ENCODE data around the gene IL15RA.
A peak's percentile ranks its signal among the peaks of the same experiment; 100 is the strongest.

The IL15RA gene

DNA sequence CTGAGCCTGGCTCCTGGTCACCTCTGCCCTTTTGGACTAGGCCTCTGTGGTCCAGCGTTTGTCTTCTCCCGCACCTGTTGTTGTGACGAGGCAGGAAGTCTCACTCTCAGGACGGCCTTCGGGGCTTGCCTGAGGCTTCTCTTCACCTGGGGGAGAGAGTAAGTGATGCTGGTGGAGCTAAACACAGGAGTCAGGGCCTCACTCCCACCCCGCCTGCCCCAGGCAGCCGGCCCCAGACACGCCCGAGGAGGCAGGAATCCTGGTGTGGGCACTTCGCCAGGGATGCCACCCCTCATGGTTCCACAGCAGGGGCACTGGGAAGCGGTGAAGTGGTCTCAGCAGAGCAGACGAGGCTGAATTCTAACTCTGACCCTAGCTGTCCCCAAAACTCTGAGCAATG lies 42.5 kb upstream of the IL15RA start:
- TF ChIP-seq, protein P1, sequence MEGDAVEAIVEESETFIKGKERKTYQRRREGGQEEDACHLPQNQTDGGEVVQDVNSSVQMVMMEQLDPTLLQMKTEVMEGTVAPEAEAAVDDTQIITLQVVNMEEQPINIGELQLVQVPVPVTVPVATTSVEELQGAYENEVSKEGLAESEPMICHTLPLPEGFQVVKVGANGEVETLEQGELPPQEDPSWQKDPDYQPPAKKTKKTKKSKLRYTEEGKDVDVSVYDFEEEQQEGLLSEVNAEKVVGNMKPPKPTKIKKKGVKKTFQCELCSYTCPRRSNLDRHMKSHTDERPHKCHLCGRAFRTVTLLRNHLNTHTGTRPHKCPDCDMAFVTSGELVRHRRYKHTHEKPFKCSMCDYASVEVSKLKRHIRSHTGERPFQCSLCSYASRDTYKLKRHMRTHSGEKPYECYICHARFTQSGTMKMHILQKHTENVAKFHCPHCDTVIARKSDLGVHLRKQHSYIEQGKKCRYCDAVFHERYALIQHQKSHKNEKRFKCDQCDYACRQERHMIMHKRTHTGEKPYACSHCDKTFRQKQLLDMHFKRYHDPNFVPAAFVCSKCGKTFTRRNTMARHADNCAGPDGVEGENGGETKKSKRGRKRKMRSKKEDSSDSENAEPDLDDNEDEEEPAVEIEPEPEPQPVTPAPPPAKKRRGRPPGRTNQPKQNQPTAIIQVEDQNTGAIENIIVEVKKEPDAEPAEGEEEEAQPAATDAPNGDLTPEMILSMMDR (IDR thresholded peaks at IDR 0.05; ENCODE audit: borderline replicate concordance, insufficient read depth, low read depth, low read length) = no peak
- no peak overlapping the region for H3K4me3 ChIP-seq (ENCODE audit: low read depth, low read length)

DNA sequence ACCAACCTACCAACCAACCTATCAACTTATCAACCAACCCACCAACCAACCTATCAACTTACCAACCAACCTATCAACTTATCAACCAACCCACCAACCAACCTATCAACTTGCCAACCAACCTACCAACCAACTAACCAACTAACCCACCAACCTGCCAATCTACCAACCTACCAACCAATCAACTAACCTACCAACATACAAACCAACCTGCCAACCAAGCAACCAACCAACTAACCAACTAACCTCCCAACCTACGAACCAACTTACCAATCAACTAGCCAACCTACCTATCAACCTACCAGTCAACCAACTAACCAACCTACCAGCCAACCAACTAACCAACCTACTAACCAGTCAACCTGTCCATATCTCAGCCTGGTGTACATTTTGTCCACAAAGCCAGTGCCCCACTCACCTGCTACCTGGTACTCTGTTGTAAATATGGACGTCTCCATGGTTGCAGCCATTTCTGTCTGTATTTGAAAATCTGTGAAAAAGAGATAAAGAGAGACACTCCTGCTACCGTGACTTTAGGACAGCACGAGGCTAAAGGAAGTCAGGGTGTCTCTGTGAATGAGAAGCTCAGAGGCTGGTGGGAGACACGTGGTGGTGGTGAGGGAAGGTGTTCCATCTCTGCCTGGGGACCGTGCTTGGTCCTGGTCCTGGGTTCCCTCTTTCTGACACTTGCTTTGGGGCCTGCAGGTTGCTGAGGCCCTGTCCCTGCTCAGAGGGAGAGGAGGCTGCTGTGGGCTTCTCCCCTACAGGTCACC lies 41.9 kb upstream of the IL15RA start:
- no peak overlapping the region for H3K4me3 ChIP-seq (ENCODE audit: low read depth, low read length)
- TF ChIP-seq, protein P1 (IDR thresholded peaks at IDR 0.05; ENCODE audit: borderline replicate concordance, insufficient read depth, low read depth, low read length) = no peak

DNA sequence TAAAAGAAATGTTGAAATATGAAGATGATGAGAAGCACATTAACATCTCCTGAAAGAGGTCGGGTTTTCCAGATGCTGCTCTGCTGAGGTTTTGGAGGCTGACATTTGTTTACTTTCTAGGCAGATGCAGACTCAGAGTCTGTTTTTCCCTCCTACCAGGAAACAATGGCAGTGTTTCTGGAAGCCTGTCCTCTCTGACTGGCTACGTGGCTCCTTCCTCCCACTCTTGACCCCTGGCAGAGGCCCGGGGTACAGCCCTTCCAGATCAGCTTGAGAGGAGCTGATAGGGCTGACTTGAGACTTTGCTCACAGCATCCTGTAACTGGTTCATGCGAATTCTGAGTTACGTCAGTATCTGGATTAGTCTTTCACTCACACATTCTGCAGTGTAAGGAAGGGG lies 41.1 kb upstream of the IL15RA start:
- TF ChIP-seq, protein P1 (IDR thresholded peaks at IDR 0.05; ENCODE audit: borderline replicate concordance, insufficient read depth, low read depth, low read length) = no peak
- H3K4me3 ChIP-seq (ENCODE audit: low read depth, low read length) = no peak overlapping the region

DNA sequence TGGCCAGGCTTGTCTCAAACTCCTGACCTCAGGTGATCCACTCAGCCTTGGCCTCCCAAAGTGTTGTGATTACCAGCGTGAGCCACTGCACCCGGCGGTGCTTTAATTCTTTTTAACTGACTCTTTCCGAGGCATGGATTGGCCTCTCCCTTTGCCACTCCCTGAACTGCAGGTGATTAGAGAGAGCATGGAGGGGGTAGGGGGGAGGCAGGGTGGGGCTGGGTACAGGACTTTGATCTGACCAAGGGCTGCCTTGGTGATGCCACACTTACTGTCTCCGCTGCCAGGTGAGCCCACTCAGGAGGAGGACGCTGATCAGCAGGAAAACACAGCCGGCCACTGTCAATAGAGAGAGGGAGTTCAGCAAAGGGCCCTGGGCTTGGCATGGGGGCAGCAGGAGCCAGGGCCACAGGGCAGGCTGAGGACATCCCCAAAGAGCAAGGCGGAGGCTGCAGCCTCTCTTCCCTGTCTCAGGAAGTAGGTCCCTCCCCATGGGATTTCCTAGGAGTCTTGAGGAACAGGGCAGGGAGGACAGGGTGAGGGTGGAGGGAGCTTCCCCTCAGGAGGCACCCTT lies 40.5 kb upstream of the IL15RA start:
- no peak overlapping the region for H3K4me3 ChIP-seq (ENCODE audit: low read depth, low read length)
- TF ChIP-seq, protein P1 (IDR thresholded peaks at IDR 0.05; ENCODE audit: borderline replicate concordance, insufficient read depth, low read depth, low read length) = no peak

DNA sequence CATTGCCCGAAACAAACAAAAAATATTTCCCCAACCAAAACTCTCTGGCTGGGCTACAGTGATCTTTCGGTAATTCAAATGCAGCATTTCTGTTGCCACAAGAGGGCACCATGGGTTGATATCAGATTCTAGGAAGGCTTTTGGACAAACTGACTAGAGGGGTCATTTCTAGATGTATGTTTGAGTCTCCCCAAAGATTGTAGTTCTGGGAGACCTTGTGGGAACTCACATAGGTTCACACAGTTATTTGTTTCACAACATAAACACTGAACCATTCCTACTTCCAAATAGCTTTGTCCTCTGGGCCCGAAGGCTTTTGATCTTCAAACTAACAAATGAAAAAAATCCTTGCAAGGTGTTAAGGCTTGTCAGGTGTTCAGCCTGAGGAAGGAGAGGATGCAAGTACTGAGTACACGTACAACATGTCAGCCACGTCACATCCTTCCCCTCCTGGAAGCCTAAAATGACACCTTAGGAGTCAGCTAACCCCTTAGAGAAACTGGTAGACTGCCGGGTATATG lies 37.0 kb upstream of the IL15RA start:
- TF ChIP-seq, protein P1 (IDR thresholded peaks at IDR 0.05; ENCODE audit: borderline replicate concordance, insufficient read depth, low read depth, low read length) = peak; percentile 65; the same call in 1 of the 2 replicates

DNA sequence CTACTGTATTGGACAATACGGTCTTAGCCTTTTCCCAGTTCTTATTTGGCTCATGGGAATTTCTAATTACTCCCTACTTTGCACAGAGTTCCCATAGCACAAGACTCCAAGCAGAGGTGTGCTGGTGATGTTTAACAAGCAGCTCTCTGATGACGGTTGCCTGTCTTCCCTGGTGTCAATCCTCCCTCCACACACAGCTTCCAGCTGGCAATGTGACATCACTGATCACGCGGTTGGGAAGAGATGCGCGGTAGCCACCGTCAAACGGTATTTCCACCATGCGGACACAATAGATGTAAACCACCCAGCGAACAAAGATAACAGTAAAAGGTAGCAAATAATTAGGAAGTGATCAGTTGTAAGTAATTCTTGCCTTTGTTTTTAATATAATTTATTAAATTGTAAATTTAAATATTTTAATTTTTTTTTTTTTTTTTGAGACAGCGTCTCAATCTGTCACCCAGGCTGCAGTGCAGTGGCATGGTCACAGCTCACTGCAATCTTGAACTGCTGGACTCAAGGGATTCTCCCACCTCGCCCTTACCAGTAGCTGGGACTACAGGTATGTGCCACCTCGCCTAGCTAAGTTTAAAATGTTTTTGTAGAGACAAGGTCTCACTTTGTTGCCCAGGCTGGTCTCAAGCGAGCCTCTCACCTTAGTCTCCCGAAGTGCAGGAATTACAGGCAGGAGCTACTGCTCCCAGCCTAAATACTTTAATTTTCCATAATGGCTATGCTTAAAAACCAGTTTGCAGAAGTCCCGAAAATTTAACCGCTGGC lies 36.3 kb upstream of the IL15RA start:
- TF ChIP-seq, protein P1 (IDR thresholded peaks at IDR 0.05; ENCODE audit: borderline replicate concordance, insufficient read depth, low read depth, low read length) = no peak
- H3K4me3 ChIP-seq (ENCODE audit: low read depth, low read length) = no peak overlapping the region

More for the DNA sequence above, 37.0 kb upstream of the IL15RA start:
- no peak overlapping the region for H3K4me3 ChIP-seq (ENCODE audit: low read depth, low read length)

Data from GM12875 (cell line).